ENCODE measurements around the gene CRADD.
"Not testable (repeated sequence)": the region's sequence is repeated elsewhere in the genome, so short reads cannot be mapped to it uniquely, and the experiment has no call there.

CRADD gene

DNA sequence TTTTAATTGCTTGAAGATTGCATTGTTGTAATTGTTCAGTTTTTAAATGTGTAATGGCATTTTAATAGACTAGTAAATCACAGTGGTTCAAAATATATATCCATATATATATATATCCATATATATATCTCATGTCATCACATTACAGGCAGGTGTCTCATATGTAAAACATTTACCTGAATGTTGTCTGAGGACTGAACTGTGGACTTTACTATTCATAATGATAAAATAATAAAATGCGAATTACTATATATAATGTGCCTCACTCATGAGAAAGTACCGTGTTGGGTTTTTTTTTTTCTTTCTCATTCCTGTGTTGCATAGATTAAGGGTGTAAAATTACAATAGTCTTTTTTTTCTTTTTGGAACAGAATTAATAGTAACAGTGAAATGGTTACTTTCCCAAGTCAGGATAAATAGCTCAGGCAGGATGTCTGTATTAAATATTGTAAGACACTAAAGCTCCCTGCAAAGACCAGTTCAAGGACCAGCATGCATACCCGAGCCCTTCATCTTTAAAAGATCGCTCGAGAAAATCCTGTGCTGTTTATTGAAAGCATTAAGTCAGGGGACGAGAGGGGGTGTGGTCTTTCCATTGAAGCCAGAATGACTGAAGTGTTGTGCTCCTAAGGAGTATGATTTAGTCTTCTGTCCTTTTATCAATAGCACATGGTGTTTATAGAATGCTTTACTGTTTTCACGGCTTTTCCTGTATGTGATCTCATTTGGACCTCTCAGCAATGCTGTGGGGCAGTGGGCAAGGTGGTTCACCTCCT, 173.5 kb downstream of the CRADD start:
- DNase-seq: no peak

DNA sequence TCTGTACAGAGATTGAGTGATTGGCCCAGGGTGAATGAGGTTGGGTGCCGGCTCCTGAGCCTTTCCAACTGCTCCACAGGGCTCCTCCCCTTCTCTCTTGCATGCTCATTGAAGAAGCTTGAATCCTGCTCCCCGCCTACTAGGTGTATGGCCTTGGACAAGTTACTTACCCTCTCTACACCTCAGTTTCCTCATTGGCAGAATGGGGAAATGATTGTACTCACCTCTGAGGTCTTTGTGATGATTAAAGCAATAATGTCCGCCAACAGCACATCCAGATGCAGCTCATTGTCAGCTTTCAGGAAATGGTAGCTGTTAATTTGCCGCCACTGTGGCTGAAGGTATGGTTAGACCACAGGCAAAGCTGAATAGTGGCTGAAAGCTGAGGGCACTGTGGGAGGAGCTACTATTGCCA, 174.1 kb downstream of the CRADD start:
- no peak for DNase-seq

DNA sequence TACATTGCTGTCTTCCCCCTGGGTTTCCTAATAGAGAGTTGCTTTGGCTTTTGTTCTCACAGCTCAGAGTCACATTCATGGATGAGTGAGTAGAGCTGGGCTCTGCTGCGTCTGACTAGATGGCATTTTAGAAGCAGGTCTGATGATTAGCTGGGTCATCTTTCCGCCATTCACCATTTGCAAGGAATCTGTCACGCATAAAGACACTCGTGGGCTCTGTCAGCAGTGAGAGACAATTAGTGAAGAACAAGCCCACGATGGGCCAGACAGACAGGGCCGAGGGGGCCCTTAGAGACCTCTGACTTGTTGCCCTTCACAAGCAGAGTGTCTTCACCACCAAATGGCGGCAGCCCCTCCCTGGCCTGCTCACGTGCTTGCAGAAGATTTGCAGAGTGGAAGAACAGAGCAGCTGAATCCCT, 175.0 kb downstream of the CRADD start:
- DNase-seq: no peak

DNA sequence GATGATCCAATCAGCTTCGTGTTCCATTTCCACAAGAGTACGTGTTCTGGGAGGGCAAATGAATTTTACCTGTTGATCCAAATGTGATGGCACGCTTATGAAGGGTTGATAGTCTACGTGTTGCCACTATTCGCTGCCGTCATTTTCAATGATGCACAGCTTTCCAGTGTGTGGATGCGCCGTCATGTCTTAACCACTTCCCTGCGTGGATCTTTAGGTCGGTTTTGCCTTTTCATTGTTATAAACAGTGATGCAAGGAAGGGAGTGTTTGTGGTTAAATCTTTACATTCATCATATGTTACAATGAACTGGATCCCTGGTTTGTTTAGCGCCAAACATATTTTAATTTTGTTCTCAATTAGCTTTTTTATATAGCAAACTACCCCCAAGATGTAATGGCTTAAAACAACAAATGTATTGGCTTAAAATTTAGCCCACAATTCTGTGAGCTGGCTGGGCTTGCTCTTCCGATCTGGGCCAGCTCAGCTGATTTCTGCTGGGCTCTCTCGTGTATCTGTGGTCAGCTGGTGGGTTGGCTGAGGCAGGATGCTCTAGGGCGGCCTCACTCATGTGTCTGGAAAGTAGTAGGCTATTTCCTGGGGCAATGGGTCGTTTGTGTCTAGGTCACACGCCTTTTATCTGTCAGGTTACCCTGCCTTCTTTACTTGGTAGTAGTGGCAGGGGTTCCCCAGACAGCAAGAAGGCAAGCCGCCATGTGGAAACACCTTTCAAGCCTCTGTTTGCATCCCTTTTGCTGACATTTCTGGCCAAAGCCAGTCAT, 176.7 kb downstream of the CRADD start:
- no peak for DNase-seq

DNA sequence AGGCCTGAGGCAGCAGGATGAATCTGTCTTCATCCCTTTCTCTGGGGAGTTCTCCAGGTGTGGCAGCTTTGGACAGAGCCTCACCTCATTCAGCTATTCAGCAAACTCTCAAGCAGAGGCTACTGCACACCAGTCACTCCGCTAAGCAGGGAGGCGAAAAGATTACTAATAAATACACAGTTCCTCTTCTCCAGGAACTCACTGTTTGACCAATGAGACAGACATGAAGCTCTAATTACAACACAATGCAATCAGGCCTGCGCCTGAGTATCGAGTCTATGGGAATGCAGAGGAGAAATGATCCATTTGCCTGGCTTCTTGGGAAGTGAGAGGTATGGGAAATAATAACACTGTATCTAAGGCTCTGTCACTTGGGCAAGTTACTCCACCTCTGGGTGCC, 178.1 kb downstream of the CRADD start:
- DNase-seq: no peak

DNA sequence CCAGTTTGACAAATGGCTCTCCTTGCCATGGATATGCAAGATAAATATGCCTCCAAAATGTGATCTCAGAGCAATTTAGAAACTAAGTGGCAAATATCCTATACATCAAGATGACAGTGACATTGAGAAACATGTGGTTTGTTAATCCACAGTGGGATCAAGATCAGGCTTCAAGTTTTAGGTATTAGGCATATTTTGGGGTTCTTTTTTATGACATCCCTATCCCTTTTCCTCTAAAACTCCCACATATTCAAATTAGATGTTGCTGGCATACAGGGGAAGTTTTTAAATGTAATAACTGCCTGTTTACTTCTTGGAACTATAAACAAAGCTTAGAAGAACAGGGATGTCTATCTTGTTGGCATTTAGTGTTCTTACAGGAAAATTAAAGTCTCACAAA, 179.4 kb downstream of the CRADD start:
- DNase-seq: no peak

DNA sequence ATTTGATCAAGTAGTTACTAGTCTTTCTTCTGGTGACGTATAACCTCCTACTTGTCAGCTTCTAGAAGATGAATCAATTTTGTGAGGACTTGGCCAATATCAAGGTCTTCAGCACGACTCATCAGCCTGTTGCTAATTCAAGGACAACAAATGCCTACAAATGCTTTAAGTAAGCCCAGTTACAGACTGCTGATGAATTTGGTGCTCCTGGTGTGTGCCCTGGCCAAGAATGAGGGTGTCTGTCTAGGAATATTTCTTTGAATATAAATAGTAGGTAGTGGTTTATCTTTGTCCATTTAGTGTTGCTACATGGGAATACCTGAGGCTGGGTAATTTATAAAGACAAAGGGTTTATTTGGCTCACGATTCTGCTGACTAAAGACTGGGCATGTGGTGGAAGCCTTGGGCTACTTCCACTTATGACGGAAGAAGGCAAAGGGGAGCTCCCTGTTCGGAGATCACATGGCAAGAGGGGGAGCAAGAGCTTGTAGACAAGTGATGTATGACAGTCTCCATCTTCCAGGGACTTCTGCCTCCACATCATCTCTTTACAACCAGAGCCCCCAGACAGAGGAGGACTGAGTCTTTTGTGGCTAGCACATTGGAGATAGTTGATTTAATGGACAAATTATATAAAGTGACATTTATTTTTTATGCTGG, 180.2 kb downstream of the CRADD start:
- DNase-seq: no peak

DNA sequence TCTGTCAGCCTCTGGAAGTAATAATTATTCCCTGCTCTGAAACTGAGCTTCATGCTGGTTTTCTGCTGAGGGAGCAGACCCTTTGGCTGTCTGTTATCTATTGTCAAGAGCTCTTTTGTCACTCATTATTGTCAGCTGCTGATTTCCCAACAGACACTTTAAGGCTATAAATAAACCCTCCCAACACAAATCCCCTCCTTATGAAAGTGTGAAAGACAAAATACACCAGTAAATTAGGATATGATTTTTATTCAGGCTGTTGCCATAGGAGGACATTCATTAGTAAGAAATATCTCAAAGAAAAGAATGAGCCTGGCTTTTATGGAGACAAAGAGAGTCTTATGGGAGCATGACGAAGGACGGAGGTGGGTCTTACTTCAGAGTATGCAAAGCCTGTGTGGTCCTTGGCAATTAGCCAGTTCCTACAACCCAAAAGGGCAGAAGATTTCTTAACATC, 180.8 kb downstream of the CRADD start:
- no peak for DNase-seq

DNA sequence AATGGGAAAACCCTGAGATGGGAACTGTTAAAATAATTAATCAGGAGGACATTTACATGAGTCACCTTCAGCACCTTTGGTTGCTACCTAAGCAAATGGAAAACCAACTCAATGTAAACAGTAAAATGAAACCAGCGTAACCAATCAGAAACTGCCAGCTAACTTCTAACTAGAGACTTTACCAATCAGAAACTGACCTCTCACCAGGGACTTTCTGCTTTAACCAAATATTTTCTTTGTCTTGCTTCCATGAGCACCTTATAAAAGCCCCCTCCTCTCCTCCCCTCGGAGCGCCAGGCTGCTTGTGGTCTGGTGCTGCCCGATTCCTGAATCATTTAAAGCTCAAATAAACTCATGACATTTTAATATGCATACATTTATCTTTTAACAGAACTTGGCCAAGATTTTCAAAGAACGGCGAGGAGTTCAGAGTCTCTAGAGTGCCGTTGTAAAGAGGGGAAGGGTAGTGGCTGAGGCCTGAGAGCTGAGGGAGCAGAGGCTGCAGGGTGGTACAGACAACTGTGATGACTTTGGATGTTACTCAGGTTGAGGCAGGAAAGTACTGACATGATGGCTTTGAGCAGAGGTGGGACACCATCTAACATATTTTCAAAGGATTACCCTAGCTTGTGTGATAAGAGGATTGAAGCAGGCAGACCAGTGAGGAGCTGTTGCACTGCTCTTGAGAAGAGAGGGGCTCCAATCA, 183.6 kb downstream of the CRADD start:
- DNase-seq: no peak

DNA sequence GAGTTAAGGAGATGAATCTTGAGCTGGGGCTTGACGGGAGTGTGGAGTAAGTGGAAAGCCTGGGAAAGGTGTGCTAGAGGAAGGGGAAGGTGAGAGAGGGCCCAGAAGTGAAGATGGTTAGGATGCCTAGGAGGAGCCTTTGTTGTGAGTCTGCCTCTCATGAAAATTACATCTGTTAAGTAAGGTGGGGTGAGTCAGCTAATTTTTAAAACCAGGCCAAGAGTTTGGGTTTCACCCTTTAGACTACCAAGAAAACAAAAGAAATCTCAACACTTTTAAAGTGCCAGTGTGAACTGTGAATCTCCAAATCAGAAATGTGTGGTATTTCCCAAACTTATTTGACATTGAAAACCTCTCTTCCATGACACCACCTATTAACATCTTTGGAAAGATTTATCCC, 185.2 kb downstream of the CRADD start:
- no peak for DNase-seq

DNA sequence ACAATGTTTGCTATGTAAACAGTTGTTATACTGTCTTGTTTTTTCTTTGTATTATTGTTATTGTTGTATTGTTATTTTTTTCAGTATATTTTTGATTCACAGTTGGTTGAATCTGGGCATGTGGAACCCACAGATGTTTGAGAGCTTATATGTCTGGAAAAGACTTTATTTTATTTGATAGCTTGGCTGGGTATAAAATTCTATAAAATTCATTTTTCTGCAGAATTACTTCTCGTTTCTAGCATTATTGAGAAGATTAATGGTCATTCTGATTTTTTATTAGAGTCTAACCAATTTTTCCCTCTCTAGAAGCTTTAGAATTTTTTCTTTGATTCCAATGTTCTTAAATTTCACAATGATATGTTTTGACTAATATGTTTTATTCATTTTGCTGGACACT, 188.6 kb downstream of the CRADD start:
- DNase-seq: no peak

DNA sequence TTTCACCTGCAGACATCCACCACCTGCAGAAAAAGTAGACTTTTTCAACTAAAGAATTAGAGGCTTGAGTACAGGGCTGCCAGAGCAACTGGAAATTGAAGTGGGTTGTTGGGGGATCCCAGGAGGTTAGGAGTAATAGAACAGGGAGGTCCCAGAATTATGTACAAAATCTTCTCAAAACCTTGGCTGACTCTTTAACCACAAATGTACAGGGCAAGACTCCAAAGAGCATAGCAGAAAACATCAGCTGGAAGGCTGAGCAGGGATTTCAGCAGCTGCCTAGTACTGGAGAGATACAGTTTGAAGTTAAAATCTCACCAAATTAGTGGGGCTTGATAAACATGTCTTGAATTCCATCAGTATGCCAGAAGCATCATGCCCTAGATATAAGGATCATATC, 191.6 kb downstream of the CRADD start:
- DNase-seq: no peak

DNA sequence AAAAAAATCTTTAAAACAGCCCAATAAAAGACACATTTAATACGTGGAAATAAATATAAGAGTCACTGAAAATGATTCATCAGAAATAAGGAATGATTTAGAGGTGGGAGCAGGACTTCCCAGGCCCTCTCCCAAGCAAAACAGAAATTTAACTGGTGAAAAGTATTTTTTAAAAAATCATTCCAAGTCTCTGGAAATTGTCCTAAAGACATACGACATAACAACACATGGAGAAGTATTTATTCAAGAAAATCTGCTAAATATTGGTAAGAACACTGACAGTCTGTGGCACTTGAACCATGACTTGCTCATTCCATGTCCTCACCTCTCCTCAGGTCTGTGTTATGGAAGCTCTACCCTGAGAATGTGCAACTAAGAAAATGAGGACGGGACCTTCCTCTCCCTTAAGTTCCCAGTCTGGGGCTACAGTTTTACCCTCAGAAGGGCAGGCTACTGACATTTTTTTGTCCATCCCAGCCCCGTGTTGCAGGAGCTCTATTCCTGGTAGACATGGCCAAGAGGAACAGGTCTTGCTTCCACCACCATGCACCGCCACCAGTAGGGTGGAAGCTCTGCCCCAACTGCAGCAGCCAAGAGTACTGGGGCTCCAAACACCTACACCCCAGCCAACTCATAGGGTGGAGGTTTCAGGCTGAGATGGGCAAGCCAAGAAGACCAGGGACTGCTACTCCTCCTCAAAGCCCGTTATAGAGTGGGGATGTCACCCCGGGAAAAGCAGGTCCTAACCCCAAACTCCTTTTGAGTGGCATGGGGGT, 193.0 kb downstream of the CRADD start:
- DNase-seq: no peak

DNA sequence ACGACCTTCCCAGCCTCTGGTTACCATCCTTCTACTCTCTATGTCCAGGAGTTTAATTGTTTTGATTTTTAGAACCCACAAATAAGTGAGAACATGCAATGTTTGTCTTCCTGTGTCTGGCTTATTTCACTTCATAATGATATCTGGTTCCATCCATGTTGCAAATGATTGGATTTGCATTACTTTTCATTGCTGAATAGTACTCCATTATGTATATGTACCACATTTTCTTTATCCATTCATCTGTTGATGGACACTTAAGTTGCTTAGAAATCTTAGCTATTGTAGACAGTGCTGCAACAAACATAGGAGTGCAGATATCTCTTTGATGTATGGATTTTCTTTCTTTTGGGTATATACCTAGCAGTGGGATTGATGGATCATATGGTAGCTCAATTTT, 194.4 kb downstream of the CRADD start:
- DNase-seq: not testable (repeated sequence)

DNA sequence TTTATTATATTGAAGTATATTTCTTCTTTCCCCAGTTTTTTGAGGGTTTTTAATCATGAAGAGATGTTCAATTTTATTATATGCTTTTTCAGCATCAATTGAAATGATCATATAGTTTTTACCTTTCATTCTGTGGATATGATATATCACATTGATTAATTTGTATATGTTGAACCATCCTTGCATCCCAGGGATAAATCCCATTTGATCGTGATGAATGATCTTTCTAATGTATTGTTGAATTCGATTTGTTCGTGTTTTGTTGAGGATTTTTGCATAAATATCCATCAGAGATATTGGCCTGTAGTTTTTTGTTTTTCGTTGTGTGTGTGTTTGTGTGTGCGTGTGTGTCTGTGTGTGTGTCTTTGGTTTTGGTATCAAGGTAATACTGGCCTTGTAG, 196.4 kb downstream of the CRADD start:
- no peak for DNase-seq

DNA sequence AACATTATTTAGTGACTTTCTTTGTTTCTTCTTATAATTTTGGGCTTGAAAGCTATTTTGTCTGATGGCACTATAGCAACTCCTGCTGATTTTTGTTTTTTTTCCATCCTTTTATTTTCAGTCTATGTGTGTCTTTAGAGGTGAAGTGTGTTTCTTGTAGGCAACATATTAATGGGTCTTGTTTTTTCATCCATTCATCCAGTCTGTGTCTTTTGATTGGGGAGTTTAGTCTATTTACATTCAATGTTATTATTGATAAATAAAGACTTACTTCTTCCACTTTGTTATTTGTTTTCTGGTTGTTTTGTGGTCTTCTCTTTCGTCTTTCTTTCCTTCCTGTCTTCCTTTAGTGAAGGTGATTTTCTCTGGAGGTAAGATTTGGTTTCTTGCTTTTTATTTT, 198.0 kb downstream of the CRADD start:
- DNase-seq: no peak

DNA sequence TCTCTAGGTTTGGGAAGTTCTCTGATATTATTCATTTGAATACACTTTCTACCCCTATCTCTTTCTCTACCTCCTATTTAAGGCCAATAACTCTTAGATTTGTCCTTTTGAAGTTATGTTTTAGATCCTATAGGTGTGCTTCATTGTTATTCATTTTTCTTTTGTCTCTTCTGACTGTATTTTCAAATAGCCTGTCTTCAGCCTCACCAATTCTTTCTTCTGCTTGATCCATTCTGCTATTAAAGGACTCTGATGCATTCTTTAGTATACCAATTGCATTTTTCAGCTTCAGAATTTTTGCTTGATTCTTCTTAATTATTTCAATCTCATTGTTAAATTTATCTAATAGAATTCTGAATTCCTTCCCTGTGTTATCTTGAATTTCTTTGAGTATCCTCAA, 199.2 kb downstream of the CRADD start:
- DNase-seq: no peak

DNA sequence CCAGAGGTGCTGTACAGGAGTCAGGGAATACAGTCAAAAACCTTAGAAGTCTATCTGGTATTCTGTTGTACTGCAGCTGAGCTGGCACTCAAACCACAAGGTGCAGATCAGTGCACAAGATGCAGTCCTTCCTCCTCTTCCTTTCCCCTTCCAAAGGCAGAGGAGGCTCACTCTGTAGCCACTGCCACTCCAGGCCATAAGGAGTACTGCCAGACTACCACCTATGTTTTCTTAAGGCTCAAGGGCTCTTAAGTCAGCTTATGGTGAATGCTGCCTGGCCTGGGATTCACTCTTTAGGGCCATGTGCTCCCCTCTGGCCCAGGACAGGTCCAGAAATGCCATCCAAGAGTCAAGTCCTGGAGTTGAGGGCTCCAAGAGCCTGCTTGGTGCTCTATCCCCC, 200.3 kb downstream of the CRADD start:
- no peak for DNase-seq

DNA sequence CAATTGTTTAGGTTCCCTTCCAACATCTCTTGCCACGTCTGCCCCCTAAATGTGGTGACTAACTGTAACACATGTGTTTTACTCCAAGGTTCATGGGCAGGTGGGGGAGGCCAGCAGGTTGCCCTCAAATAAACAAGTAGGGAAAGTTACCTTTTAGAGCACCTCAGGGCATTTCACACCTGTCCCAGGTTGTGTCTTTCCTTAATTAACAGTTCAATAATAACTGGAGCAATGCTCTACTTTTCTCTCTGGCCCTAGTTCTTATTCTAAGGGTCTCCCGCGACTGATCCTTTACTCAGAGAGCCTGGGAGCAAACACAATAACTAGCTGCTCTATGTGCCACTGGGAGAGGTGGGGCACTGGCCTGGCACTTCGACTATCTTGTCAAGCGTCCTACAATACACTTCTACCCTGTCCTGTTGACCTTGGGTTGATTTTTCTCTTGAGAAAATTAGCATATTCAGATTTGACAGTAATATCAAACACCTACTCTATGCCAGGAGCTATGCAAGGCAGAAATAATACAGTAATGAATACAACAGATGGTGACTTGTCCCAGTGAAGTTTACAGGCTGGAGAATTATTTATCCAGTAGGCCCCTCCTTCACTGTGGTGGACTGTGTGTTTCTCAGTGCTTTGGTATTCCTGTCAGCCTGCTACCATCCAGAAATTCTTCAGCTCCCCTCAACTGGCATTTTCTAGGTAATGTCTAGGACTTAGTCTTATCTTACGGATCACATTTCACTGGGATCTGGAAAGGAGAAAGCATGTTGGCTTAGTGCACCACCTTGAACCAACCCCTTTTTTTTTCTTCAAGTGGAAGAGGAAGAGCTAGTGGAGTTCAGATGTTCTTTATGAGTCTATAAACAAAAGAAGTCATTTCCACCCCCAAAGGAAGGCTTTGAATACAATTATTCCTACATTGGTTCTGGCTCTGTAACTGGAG, 202.6 kb downstream of the CRADD start:
- DNase-seq: no peak

DNA sequence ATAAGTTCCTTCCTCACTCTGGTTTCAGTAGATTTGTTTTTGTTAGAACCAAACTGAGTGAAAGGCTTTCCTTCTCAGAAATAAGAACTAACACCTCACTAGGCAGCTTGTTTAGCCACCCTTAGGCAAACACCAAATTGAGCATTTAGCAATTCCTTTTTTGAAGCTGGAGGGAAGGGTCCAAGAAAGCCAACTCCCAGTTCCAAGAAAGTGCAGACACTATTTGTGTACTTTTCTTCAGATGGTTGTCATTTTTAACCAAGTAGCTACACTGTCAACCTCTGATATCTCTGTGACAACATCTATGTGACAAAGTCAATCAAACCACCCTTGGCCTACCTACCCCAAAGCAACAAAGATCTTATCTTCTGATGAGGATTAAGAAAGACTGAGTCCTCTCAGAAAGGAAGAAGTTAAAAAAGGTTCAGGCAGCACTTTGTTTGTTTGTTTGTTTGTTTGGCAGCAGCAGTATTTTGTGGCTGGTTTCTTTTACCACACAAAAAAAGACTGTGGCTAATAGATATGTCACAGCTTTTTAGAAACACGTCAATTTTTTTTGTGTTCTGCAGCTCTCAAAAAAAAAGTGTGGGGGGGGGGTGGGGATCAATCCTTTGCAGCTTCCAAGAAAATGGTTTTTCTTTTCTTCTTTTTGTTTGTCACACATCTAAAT, 203.8 kb downstream of the CRADD start:
- DNase-seq: no peak

DNA sequence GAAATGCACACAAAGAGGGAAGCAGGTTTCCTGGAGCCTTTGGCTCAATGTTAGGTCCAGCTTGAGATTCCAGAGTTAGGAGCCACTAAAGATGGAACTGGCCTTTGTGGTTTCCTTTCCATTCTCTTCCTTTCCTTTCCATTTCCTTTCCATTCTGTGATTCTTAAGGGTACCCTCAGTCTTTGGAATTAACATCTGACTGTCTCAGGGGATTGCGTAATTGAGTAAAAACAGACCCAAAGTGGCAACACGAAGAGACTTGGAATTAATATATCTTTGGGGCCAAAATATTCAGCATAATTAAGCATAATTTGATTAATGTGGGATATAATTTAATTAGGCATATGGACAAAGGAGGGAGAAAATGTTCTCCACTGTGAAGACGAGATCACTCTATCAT, 205.6 kb downstream of the CRADD start:
- no peak for DNase-seq

All from NCI-H1048 (cell line).